ENCODE data around the gene ABRAXAS1.
"Not testable (repeated sequence)": the region's sequence is repeated elsewhere in the genome, so short reads cannot be mapped to it uniquely, and the experiment has no call there.

DNA sequence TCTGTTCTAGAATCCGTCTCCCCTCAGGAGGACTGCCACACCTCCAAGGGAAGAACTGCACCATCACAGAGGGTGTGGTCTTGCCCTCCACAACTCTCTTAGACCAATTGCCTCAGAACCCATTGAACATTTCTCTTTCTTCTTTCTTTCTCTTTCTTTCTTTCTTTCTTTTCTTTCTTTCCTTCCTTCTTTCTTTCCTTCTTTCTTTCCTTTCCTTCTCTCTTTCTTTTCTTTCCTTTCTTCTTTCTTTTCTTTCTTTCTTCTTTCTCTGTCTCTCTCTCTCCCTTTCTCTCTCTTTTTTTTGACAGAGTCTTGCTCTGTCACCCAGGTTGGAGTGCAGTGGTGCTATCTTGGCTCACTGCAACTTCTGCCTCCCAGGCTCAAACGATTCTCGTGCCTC, 16.8 kb upstream of the ABRAXAS1 start:
- TF ChIP-seq, protein P1, sequence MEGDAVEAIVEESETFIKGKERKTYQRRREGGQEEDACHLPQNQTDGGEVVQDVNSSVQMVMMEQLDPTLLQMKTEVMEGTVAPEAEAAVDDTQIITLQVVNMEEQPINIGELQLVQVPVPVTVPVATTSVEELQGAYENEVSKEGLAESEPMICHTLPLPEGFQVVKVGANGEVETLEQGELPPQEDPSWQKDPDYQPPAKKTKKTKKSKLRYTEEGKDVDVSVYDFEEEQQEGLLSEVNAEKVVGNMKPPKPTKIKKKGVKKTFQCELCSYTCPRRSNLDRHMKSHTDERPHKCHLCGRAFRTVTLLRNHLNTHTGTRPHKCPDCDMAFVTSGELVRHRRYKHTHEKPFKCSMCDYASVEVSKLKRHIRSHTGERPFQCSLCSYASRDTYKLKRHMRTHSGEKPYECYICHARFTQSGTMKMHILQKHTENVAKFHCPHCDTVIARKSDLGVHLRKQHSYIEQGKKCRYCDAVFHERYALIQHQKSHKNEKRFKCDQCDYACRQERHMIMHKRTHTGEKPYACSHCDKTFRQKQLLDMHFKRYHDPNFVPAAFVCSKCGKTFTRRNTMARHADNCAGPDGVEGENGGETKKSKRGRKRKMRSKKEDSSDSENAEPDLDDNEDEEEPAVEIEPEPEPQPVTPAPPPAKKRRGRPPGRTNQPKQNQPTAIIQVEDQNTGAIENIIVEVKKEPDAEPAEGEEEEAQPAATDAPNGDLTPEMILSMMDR (IDR thresholded peaks at IDR 0.05): not testable (repeated sequence)
- not testable (repeated sequence) for TF ChIP-seq POLR2A (IDR thresholded peaks at IDR 0.05)

All from sigmoid colon (tissue), 3 donors.